NCI-H82 (cell line): ENCODE results near the gene RELL1.

Experiments
- DNase-seq: peaks from one replicate; lab custom pipeline; 2025; lab: John Stamatoyannopoulos, UW

The RELL1 gene

GRCh38 chr4:37686373-37687193 is at the start of gene RELL1:
Gene RELL1 (minus strand): TSS chr4:37686376. CDS start chr4:37686287, 89 bp downstream.
- DNase-seq: peak; percentile 98

- DNase-seq: no peak
Measured at GRCh38 chr4:37735578-37735977, 49.4 kb upstream of the RELL1 start.

GRCh38 chr4:37734989-37735388 is 48.8 kb upstream of the RELL1 start:
- DNase-seq: no peak

- DNase-seq: no peak
Measured at GRCh38 chr4:37733240-37733867, 47.2 kb upstream of the RELL1 start.

GRCh38 chr4:37732526-37733186 is 46.5 kb upstream of the RELL1 start:
- no peak for DNase-seq

GRCh38 chr4:37729649-37730004 is 43.5 kb upstream of the RELL1 start:
- no peak for DNase-seq

GRCh38 chr4:37728064-37728463 is 41.9 kb upstream of the RELL1 start:
- no peak for DNase-seq

- DNase-seq: no peak
Measured at GRCh38 chr4:37727635-37728034, 41.5 kb upstream of the RELL1 start.

GRCh38 chr4:37726666-37727065 is 40.5 kb upstream of the RELL1 start:
- DNase-seq: no peak

GRCh38 chr4:37725718-37726117 is 39.5 kb upstream of the RELL1 start:
- DNase-seq: no peak

- no peak for DNase-seq
Measured at GRCh38 chr4:37723067-37723466, 36.9 kb upstream of the RELL1 start.

GRCh38 chr4:37721995-37722638 is 35.9 kb upstream of the RELL1 start:
- DNase-seq: no peak

GRCh38 chr4:37719021-37719420 is 32.8 kb upstream of the RELL1 start:
- peak; percentile 3 for DNase-seq

- no peak for DNase-seq
Measured at GRCh38 chr4:37717576-37717975, 31.4 kb upstream of the RELL1 start.

GRCh38 chr4:37715889-37716402 is 29.8 kb upstream of the RELL1 start:
- DNase-seq: peak; percentile 5

GRCh38 chr4:37710491-37710890 is 24.3 kb upstream of the RELL1 start:
- DNase-seq: no peak

- DNase-seq: no peak
Measured at GRCh38 chr4:37706032-37706431, 19.9 kb upstream of the RELL1 start.

GRCh38 chr4:37705571-37705970 is 19.4 kb upstream of the RELL1 start:
- DNase-seq: no peak

- no peak for DNase-seq
Measured at GRCh38 chr4:37699868-37700481, 13.8 kb upstream of the RELL1 start.

- no peak for DNase-seq
Measured at GRCh38 chr4:37697566-37697965, 11.4 kb upstream of the RELL1 start.

- DNase-seq: no peak
Measured at GRCh38 chr4:37693450-37694190, 7.4 kb upstream of the RELL1 start.
